ENCODE data around the gene DYNC1I2. TPM values are rescaled to one million over a fixed set of nuclear protein-coding genes. Genes with fewer than 3 reads are reported as not detected.

DYNC1I2 gene
- total and polyA plus RNA-seq, 2 of the 4 experiments (the other 2 are of a cell fraction): 110 to 114 TPM

GRCh38 chr2:171671867-171672266, 15.4 kb upstream of the DYNC1I2 start:
- Histone ChIP-seq H3K79me1 (ENCODE audit: low read depth in 1 of 2, low read length in 2 of 2) (no peaks in the 10 kb centered on the region), H3K27me3 (ENCODE audit: control insufficient read depth, insufficient read depth, low read length) (peaks cover 11% of the 10 kb centered on the region), H2AFZ (replicated peaks; ENCODE audit: low read length, poor library complexity) (no peak overlapping the region), H3K4me3 (ENCODE audit: insufficient read depth, low read depth, low read length) (no peak overlapping the region), H4K8ac (ENCODE audit: low read depth in 2 of 2, low read length in 2 of 2) (no peak overlapping the region), H4K20me1 (ENCODE audit: insufficient read depth, low read length) (no peaks in the 10 kb centered on the region), H3K9ac (ENCODE audit: low read depth, low read length) (no peak overlapping the region), H3K9me1 (ENCODE audit: insufficient read depth, low read length) (no peaks in the 10 kb centered on the region), H3K14ac (replicated peaks; ENCODE audit: low read depth, low read length) (no peak overlapping the region), H3K9me3 (ENCODE audit: control insufficient read depth, insufficient read depth, low read length) (no peaks in the 10 kb centered on the region), H4K91ac (ENCODE audit: insufficient read depth, low read depth, low read length) (no peak overlapping the region), H2BK20ac (ENCODE audit: low read depth, low read length) (no peak overlapping the region), H3K36me3 (ENCODE audit: control insufficient read depth, insufficient read depth, low read length) (no peaks in the 10 kb centered on the region), H3K4me2 (ENCODE audit: low read depth, low read length) (no peak overlapping the region), H3K4ac (ENCODE audit: low read depth, low read length) (no peak overlapping the region), H3K4me1 (ENCODE audit: control insufficient read depth, insufficient read depth, low read length) (no peaks in the 10 kb centered on the region), H2AK5ac (ENCODE audit: low read depth, low read length) (no peak overlapping the region), H3K18ac (ENCODE audit: low read depth, low read length) (no peak overlapping the region), H4K5ac (ENCODE audit: low read depth, low read length) (no peak overlapping the region), H2AK9ac (replicated peaks; ENCODE audit: low read depth, low read length, poor library complexity) (no peak overlapping the region), H3K27ac (ENCODE audit: insufficient read depth, low read length) (no peak overlapping the region), H3K23ac (ENCODE audit: low read depth, low read length) (no peak overlapping the region), H2BK120ac (ENCODE audit: low read depth, low read length) (no peak overlapping the region), H2BK15ac (ENCODE audit: low read depth, low read length) (no peak overlapping the region), H3K56ac (ENCODE audit: extremely low read depth, insufficient read depth, low read length) (no peak overlapping the region), H2BK5ac (ENCODE audit: low read depth, low read length, poor library complexity, severe bottlenecking) (no peak overlapping the region)
- 53% methylated on average over 3 of the region's 7 CpGs; no CpG with 5 or more reads in 1 of the 2 experiments for WGBS, 2 experiments (ENCODE audit: extremely low coverage in 2 of 2, insufficient read length in 1 of 2)
- dilution Hi-C loops (cut with HindIII; ENCODE audit: low sequenced_read_pairs, unreplicated experiment): no loop called here
- CTCF ChIA-PET: no interaction called here
- POLR2A ChIA-PET (ENCODE audit: unreplicated experiment): no interaction called here
- DNase-seq (no peak), ATAC-seq (ENCODE audit: low read depth) (no peak)
- in situ Hi-C loops (cut with MboI; ENCODE audit: low sequenced_read_pairs): no loop called here
- intact Hi-C loops (cut with micrococcal nuclease): loop anchor here (5.0 kb wide), 1 partner anchor 65 kb away; no protein-coding TSS in a partner anchor
- TF ChIP-seq, protein P1, sequence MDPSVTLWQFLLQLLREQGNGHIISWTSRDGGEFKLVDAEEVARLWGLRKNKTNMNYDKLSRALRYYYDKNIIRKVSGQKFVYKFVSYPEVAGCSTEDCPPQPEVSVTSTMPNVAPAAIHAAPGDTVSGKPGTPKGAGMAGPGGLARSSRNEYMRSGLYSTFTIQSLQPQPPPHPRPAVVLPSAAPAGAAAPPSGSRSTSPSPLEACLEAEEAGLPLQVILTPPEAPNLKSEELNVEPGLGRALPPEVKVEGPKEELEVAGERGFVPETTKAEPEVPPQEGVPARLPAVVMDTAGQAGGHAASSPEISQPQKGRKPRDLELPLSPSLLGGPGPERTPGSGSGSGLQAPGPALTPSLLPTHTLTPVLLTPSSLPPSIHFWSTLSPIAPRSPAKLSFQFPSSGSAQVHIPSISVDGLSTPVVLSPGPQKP (IDR thresholded peaks at IDR 0.05; ENCODE audit: borderline replicate concordance, low read depth, low read length): no peak
- no peak for TF ChIP-seq MAZ (IDR thresholded peaks at IDR 0.05; ENCODE audit: borderline replicate concordance, low read depth, low read length)
- TF ChIP-seq RFX5 (IDR thresholded peaks at IDR 0.05; ENCODE audit: low read depth, low read length): no peak
- TF ChIP-seq FOS (IDR thresholded peaks at IDR 0.05; ENCODE audit: low read depth, low read length): no peak
- no peak for TF ChIP-seq MXI1 (IDR thresholded peaks at IDR 0.05; ENCODE audit: borderline replicate concordance, low read depth, low read length)
- TF ChIP-seq RCOR1 (IDR thresholded peaks at IDR 0.05; ENCODE audit: insufficient replicate concordance, low read length): no peak
- TF ChIP-seq POLR2A (IDR thresholded peaks at IDR 0.05; ENCODE audit: low read depth, low read length): no peak
- BruUV-seq (replicated peaks): no TSS peak
